Measurements from ENCODE around the gene GOLPH3L. TPM values are rescaled to one million over a fixed set of nuclear protein-coding genes. Genes with fewer than 3 reads are reported as not detected.

Gene GOLPH3L
- total and polyA plus RNA-seq, 2 of the 13 experiments (the other 11 are each of a cell fraction or from before 2014, with no cell fraction given): 8.2 to 12.8 TPM

DNA sequence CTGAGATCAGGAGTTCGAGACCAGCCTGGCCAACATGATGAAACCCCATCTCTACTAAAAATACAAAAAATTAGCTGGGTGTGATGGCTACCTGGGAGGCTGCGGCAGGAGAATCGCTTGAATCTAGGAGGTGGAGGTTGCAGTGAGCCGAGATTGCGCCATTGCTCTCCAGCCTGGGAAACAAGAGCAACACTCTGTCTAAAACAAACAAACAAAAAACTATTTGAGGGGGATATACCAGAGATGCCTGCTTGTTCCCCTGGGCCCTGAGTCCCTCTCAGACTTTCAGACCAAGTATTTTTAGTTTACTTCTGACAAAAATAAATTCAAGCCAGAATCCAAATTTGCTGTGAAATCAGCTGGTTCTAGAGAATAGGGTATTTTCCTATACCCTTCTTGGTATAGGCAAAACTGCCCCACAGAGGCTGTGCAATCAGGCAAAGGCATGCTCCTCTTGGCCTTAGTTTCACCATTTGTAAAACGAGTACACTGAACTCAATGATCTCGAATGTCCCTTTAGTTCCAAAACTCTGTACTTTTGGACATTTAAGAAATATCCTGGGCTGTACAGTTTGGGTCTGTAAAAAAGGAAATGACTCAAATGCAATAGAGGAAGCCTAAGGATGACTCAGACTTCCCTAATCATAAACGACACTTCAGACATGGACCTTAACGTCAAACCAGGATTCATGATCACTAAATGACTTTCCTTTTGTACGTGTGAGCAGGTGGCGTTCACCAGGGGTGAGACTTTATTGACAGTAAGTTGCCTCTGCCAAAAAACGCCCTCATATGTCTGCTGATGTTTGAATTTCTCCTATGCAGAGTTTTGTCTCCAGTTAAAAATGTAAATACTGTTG is 83.7 kb downstream of the GOLPH3L start (continued):
- TF ChIP-seq SKIL (CRISPR knock-in tag; IDR thresholded peaks at IDR 0.05; ENCODE audit: borderline replicate concordance) (no peak), ERF (CRISPR knock-in tag; IDR thresholded peaks at IDR 0.05) (0 out of 2 replicates have a peak, but pooled peaks have one; percentile 19), ZNF564 (CRISPR knock-in tag; IDR thresholded peaks at IDR 0.05) (no peak), XRCC5 (optimal IDR thresholded peaks at IDR 0.05; ENCODE audit: low read length) (no peak), POLR2G (IDR thresholded peaks at IDR 0.05; ENCODE audit: low read depth, low read length) (0 out of 2 replicates have a peak, but pooled peaks have one; percentile 39), GZF1 (CRISPR knock-in tag; IDR thresholded peaks at IDR 0.05) (no peak), ZNF441 (CRISPR knock-in tag; IDR thresholded peaks at IDR 0.05; ENCODE audit: borderline replicate concordance) (no peak), NONO (IDR thresholded peaks at IDR 0.05) (no peak), NONO (CRISPR knock-in tag; conservative IDR thresholded peaks at IDR 0.05) (no peak), PREB (CRISPR knock-in tag; IDR thresholded peaks at IDR 0.05) (no peak), IRF2 (CRISPR knock-in tag; IDR thresholded peaks at IDR 0.05) (0 out of 2 replicates have a peak, but pooled peaks have one; percentile 16), POLR2AphosphoS2 (IDR thresholded peaks at IDR 0.05; ENCODE audit: low read depth, low read length) (no peak), SOX5 (CRISPR knock-in tag; IDR thresholded peaks at IDR 0.05; ENCODE audit: borderline replicate concordance) (peak; percentile 42; the same call in 1 of the 2 replicates), ZFP90 (CRISPR knock-in tag; IDR thresholded peaks at IDR 0.05; ENCODE audit: borderline replicate concordance) (no peak), SMC3 (IDR thresholded peaks at IDR 0.05; ENCODE audit: low read length) (no peak), PHB2 (IDR thresholded peaks at IDR 0.05; ENCODE audit: partially characterized antibody) (no peak), CBX1 (IDR thresholded peaks at IDR 0.05; ENCODE audit: low read depth) (no peak), RBAK (CRISPR knock-in tag; IDR thresholded peaks at IDR 0.05) (no peak), NFKBIZ (CRISPR knock-in tag; IDR thresholded peaks at IDR 0.05) (peak; percentile 48; the same call in 1 of the 2 replicates)
- TF ChIP-seq, protein P1, sequence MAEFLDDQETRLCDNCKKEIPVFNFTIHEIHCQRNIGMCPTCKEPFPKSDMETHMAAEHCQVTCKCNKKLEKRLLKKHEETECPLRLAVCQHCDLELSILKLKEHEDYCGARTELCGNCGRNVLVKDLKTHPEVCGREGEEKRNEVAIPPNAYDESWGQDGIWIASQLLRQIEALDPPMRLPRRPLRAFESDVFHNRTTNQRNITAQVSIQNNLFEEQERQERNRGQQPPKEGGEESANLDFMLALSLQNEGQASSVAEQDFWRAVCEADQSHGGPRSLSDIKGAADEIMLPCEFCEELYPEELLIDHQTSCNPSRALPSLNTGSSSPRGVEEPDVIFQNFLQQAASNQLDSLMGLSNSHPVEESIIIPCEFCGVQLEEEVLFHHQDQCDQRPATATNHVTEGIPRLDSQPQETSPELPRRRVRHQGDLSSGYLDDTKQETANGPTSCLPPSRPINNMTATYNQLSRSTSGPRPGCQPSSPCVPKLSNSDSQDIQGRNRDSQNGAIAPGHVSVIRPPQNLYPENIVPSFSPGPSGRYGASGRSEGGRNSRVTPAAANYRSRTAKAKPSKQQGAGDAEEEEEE (CRISPR knock-in tag; IDR thresholded peaks at IDR 0.05; ENCODE audit: borderline replicate concordance): no peak
- TF ChIP-seq, protein P2, sequence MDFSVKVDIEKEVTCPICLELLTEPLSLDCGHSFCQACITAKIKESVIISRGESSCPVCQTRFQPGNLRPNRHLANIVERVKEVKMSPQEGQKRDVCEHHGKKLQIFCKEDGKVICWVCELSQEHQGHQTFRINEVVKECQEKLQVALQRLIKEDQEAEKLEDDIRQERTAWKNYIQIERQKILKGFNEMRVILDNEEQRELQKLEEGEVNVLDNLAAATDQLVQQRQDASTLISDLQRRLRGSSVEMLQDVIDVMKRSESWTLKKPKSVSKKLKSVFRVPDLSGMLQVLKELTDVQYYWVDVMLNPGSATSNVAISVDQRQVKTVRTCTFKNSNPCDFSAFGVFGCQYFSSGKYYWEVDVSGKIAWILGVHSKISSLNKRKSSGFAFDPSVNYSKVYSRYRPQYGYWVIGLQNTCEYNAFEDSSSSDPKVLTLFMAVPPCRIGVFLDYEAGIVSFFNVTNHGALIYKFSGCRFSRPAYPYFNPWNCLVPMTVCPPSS (IDR thresholded peaks at IDR 0.05): no peak
- TF ChIP-seq, protein P3, sequence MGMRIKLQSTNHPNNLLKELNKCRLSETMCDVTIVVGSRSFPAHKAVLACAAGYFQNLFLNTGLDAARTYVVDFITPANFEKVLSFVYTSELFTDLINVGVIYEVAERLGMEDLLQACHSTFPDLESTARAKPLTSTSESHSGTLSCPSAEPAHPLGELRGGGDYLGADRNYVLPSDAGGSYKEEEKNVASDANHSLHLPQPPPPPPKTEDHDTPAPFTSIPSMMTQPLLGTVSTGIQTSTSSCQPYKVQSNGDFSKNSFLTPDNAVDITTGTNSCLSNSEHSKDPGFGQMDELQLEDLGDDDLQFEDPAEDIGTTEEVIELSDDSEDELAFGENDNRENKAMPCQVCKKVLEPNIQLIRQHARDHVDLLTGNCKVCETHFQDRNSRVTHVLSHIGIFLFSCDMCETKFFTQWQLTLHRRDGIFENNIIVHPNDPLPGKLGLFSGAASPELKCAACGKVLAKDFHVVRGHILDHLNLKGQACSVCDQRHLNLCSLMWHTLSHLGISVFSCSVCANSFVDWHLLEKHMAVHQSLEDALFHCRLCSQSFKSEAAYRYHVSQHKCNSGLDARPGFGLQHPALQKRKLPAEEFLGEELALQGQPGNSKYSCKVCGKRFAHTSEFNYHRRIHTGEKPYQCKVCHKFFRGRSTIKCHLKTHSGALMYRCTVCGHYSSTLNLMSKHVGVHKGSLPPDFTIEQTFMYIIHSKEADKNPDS (CRISPR knock-in tag; IDR thresholded peaks at IDR 0.05): no peak
